K562 (cell line): ENCODE data around the gene GRIN2A. TPM values are rescaled to one million over a fixed set of nuclear protein-coding genes. Genes with fewer than 3 reads are reported as not detected.

Experiments
- ATAC-seq: fragments of 200-7000 bp; cut with Tn5 transposase; 3 replicates; pipeline ENCODE4 v1.9.1; 2020; ENCODE audit warnings: moderate library complexity
- BruUV-seq: library from RNA; stranded (reverse); fragments of 400-500 nt; replicated peaks from 2 replicates; lab custom pipeline; 2021; lab: Mats Ljungman, UMichigan
- CTCF ChIA-PET: fragments of 300-600 bp; formaldehyde crosslinking; extraction: SDS; loops from one replicate; lab custom pipeline; 2021; ENCODE audit warnings: low intra/inter-chr PET ratio; lab: Yijun Ruan, JAX
- POLR2A ChIA-PET: fragments of 300-600, 350-650 bp; sonication (Branson Sonifier 250); formaldehyde crosslinking; extraction: SDS; loops from one replicate; lab custom pipeline; 2021; ENCODE audit warnings: antibody characterized with exemption, inconsistent platforms; lab: Yijun Ruan, JAX
- DNase-seq, 4 experiments: peaks; one replicate each; pipeline versions ENCODE4 v3.0.0 to v3.0.0-alpha.2; 2011 to 2018; ENCODE audit warnings: low spot score in 3 of 4, mixed read lengths in 3 of 4; ENCODE audit errors: extremely low read depth in 1 of 4
- FAIRE-seq: peaks from 2 replicates; lab custom pipeline; 2011; peaks lifted over from hg19 to GRCh38; lab: Jason Lieb, UNC
- H2AFZ ChIP-seq: 2 replicates; pipeline ENCODE4 v1.6.0; 2011; ENCODE audit warnings: low read depth, low read length, control low read depth, inconsistent platforms
- H3K27ac ChIP-seq: fragments of 200-600 bp; 3 replicates; pipeline ENCODE4 v1.8.0; 2011; ENCODE audit warnings: low read depth, mild to moderate bottlenecking, control low read depth, inconsistent platforms, low read length, moderate library complexity, mixed read lengths; ENCODE audit errors: extremely low read depth
- H3K27me3 ChIP-seq, 2 experiments: fragments of 300-600 bp in 1 of 2; 2 replicates in 1 of 2; 3 replicates in 1 of 2; pipeline versions ENCODE4 v1.6.0 to v1.8.0; 2011; ENCODE audit warnings: inconsistent platforms in 2 of 2, low read length in 2 of 2, mild to moderate bottlenecking in 1 of 2, mixed read lengths in 1 of 2, moderate library complexity in 1 of 2; ENCODE audit not compliant: control insufficient read depth in 2 of 2, insufficient read depth in 2 of 2
- H3K36me3 ChIP-seq: fragments of 300-600 bp; 3 replicates; pipeline ENCODE4 v1.8.0; 2011; ENCODE audit warnings: mild to moderate bottlenecking, low read length, inconsistent platforms; ENCODE audit not compliant: control insufficient read depth, insufficient read depth
- H3K4me1 ChIP-seq, 2 experiments: fragments of 200-600 bp in 1 of 2; replicated peaks in 1 of 2; 2 replicates in 1 of 2; 3 replicates in 1 of 2; pipeline versions ENCODE4 v1.5.1 to v1.8.0; 2011; ENCODE audit warnings: inconsistent platforms in 2 of 2, low read length in 2 of 2, mild to moderate bottlenecking in 1 of 2, mixed read lengths in 1 of 2, moderate library complexity in 1 of 2; ENCODE audit not compliant: control insufficient read depth in 2 of 2, insufficient read depth in 2 of 2
- H3K4me2 ChIP-seq: 2 replicates; pipeline ENCODE4 v1.6.1; 2011; ENCODE audit warnings: low read length, control low read depth, inconsistent platforms, mixed read lengths; ENCODE audit not compliant: insufficient read depth
- H3K4me3 ChIP-seq: fragments of 200-600 bp; sonication (generic), shearing (Covaris generic); 2 replicates; pipeline ENCODE4 v1.5.1; 2016; ENCODE audit warnings: control low read depth, inconsistent platforms
- H3K79me2 ChIP-seq: fragments of 200-600 bp; 3 replicates; pipeline ENCODE4 v1.8.0; 2011; ENCODE audit warnings: low read length, inconsistent platforms; ENCODE audit not compliant: control insufficient read depth, insufficient read depth
- H3K9ac ChIP-seq, 2 experiments: 2 replicates each; pipeline versions ENCODE4 v1.6.0 to v1.6.1; 2011; ENCODE audit warnings: low read depth in 2 of 2, low read length in 2 of 2, control low read depth in 1 of 2, inconsistent platforms in 1 of 2, mild to moderate bottlenecking in 1 of 2, mixed read lengths in 1 of 2; ENCODE audit not compliant: insufficient read depth in 1 of 2
- H3K9me1 ChIP-seq: one replicate; pipeline ENCODE4 v1.6.0; 2011; ENCODE audit warnings: inconsistent platforms, mild to moderate bottlenecking, low read length, moderate library complexity; ENCODE audit not compliant: control insufficient read depth, insufficient read depth
- H3K9me3 ChIP-seq: replicated peaks from 2 replicates; pipeline ENCODE4 v1.5.1; 2011; ENCODE audit warnings: low read depth, low read length, inconsistent platforms; ENCODE audit not compliant: control insufficient read depth, insufficient read depth
- H4K20me1 ChIP-seq: replicated peaks from 2 replicates; pipeline ENCODE4 v1.6.1; 2011; ENCODE audit warnings: low read length, inconsistent platforms, mixed read lengths; ENCODE audit not compliant: control insufficient read depth, insufficient read depth
- PRDM10 ChIP-seq: fragments of 450-650 bp; IDR thresholded peaks from 2 replicates; pipeline ENCODE4 v1.6.1; 2018; ENCODE audit not compliant: partially characterized antibody
- WGBS: fragments of 100-300 bp; shearing (Covaris generic); methylation state at CpG from one replicate; pipeline ENCODE4 v1.1.6; 2016; ENCODE audit warnings: low coverage, mixed read lengths; ENCODE audit not compliant: insufficient coverage; ENCODE audit errors: missing lambda C conversion rate; 5-methylcytosine and 5-hydroxymethylcytosine counted together
- in situ Hi-C: fragments of 300-500 bp; cut with MboI; formaldehyde crosslinking; loops from 4 replicates; pipeline ENCODE4 v1.15.0; 2018; ENCODE audit warnings: inconsistent platforms, mixed read lengths
- intact Hi-C: fragments of 100-400 bp; cut with micrococcal nuclease; formaldehyde crosslinking; loops from 2 replicates; pipeline ENCODE4 v1.14.2; 2022
- polyA plus RNA-seq, 8 experiments: library from polyadenylated mRNA; depleted of rRNA in 4 of 8; stranded (reverse) in 5 of 8; unstranded in 3 of 8; fragments of >200 nt; fragmentation: Nextera tagmentation in 2 of 8; fragmentation: Illumina TruSeq in 1 of 8; extraction: Ambion mirVana in 2 of 8; extraction: Trizol in 1 of 8; gene quantifications; 2 replicates each; pipeline versions ENCODE4 v1.2.1 to v1.2.3, GENCODE V29; 2011 to 2014; ENCODE audit warnings: inconsistent platforms in 1 of 8, missing spikeins in 1 of 8
- total RNA-seq, 7 experiments: library from RNA; depleted of rRNA in 6 of 7; stranded (reverse); fragments of >200 nt in 6 of 7; fragmentation: Illumina TruSeq in 2 of 7; extraction: Trizol in 2 of 7; gene quantifications; 2 replicates each; pipeline versions ENCODE4 v1.2.1 to v1.2.3, GENCODE V29; 2011 to 2021; ENCODE audit warnings: low replicate concordance in 1 of 7

Gene GRIN2A
- total and polyA plus RNA-seq, 9 of the 15 experiments (the other 6 are each of a cell fraction or from before 2014, with no cell fraction given) = not detected

GRCh38 chr16:10189861-10190390 is 7.7 kb upstream of the GRIN2A start:
- no peaks in the 10 kb centered on the region for H3K36me3 ChIP-seq
- CTCF ChIA-PET = no interaction called here
- H3K9me3 ChIP-seq = no peaks in the 10 kb centered on the region
- 0% methylated on average over 9 of the region's 9 CpGs for WGBS
- no peak for DNase-seq
- no TSS peak for BruUV-seq
- TF ChIP-seq PRDM10 = no peak
- TF ChIP-seq, all 486 proteins: peak for 0
- Histone ChIP-seq H4K20me1 (no peaks in the 10 kb centered on the region), H3K9ac (no peak overlapping the region), H2AFZ (no peak overlapping the region), H3K27ac (no peak overlapping the region), H3K9me1 (no peaks in the 10 kb centered on the region), H3K4me1 (no peaks in the 10 kb centered on the region), H3K79me2 (no peaks in the 10 kb centered on the region), H3K4me2 (no peak overlapping the region), H3K27me3 (peaks cover 0 to 5% of the 10 kb centered on the region in 2 experiments; a peak in 2 of 5 replicates), H3K4me3 (no peak overlapping the region)
- POLR2A ChIA-PET = no interaction called here
- no peak for FAIRE-seq
- ATAC-seq = no peak
- intact Hi-C loops = loop anchor here (10.0 kb wide), 2 partner anchors 895 to 925 kb away; no protein-coding TSS in a partner anchor
- in situ Hi-C loops = loop anchor here (10.0 kb wide), 1 partner anchor 925 kb away; no protein-coding TSS in a partner anchor
